GM21381 (cell line): Measurements from ENCODE around the gene C6orf141.

Experiments
- ATAC-seq: cut with Tn5 transposase; IDR thresholded peaks from one replicate; pipeline ENCODE4 v1.9.1; 2021; ENCODE audit warnings: mild to moderate bottlenecking, moderate library complexity; ENCODE audit not compliant: unreplicated experiment

Gene C6orf141

GRCh38 chr6:49550492-49551077, at the start of gene C6orf141:
TSS of gene C6orf141 (plus strand) at chr6:49550668. CDS start at chr6:49550793, 125 bp downstream.
- peak; percentile 75 for ATAC-seq

- ATAC-seq = no peak
Observed at GRCh38 chr6:49504666-49505065, 45.8 kb upstream of the C6orf141 start.

- no peak for ATAC-seq
Observed at GRCh38 chr6:49506569-49507111, 43.8 kb upstream of the C6orf141 start.

- no peak for ATAC-seq
Observed at GRCh38 chr6:49509342-49509741, 41.1 kb upstream of the C6orf141 start.

- ATAC-seq = no peak
Observed at GRCh38 chr6:49513153-49513989, 37.1 kb upstream of the C6orf141 start.

- no peak for ATAC-seq
Observed at GRCh38 chr6:49514571-49515484, 35.6 kb upstream of the C6orf141 start.

GRCh38 chr6:49515485-49516146, 34.9 kb upstream of the C6orf141 start:
- ATAC-seq = no peak

- no peak for ATAC-seq
Observed at GRCh38 chr6:49516147-49516505, 34.3 kb upstream of the C6orf141 start.

GRCh38 chr6:49517919-49518318, 32.5 kb upstream of the C6orf141 start:
- ATAC-seq = no peak

- ATAC-seq = peak; percentile 95
Observed at GRCh38 chr6:49519660-49520059, 30.8 kb upstream of the C6orf141 start.

GRCh38 chr6:49522710-49523593, 27.5 kb upstream of the C6orf141 start:
- ATAC-seq = no peak

- ATAC-seq = no peak
Observed at GRCh38 chr6:49523901-49524300, 26.6 kb upstream of the C6orf141 start.

GRCh38 chr6:49524541-49524940, 25.9 kb upstream of the C6orf141 start:
- ATAC-seq = no peak

GRCh38 chr6:49526598-49526997, 23.9 kb upstream of the C6orf141 start:
- no peak for ATAC-seq

GRCh38 chr6:49527320-49527719, 23.1 kb upstream of the C6orf141 start:
- no peak for ATAC-seq

GRCh38 chr6:49528571-49528970, 21.9 kb upstream of the C6orf141 start:
- no peak for ATAC-seq

- no peak for ATAC-seq
Observed at GRCh38 chr6:49530141-49530776, 20.2 kb upstream of the C6orf141 start.

GRCh38 chr6:49531774-49532569, 18.5 kb upstream of the C6orf141 start:
- peak; percentile 93 for ATAC-seq
